SK-N-SH (cell line): ENCODE measurements around the gene WDR64. TPM values are rescaled to one million over a fixed set of nuclear protein-coding genes. Genes with fewer than 3 reads are reported as not detected.

Experiments
- CTCF ChIA-PET: fragments of 300-600, 350-600 bp; formaldehyde crosslinking; extraction: SDS; loops from one replicate; lab custom pipeline; 2021; lab: Yijun Ruan, JAX
- POLR2A ChIA-PET: fragments of 350-600 bp; sonication (Branson Sonifier 250); formaldehyde crosslinking; extraction: SDS; loops from one replicate; lab custom pipeline; 2020; ENCODE audit warnings: antibody characterized with exemption, inconsistent platforms; lab: Yijun Ruan, JAX
- DNase-seq: peaks from one replicate; pipeline ENCODE4 v3.0.0; 2012
- H2AFZ ChIP-seq: fragments of 200-600 bp; sonication (generic); 2 replicates; pipeline ENCODE4 v1.8.1; 2016; ENCODE audit warnings: antibody characterized with exemption, mild to moderate bottlenecking, low read depth
- H3F3A ChIP-seq: fragments of 200-600 bp; sonication (generic); replicated peaks from 2 replicates; pipeline ENCODE3; 2016; ENCODE audit warnings: antibody characterized with exemption, mild to moderate bottlenecking; ENCODE audit not compliant: insufficient read depth
- H3K27ac ChIP-seq, 2 experiments: fragments of 200-500 bp in 1 of 2; fragments of 200-600 bp in 1 of 2; sonication (Bioruptor generic) in 1 of 2; sonication (generic), shearing (Covaris generic) in 1 of 2; 2 replicates each; pipeline versions ENCODE4 v1.5.1 to v1.6.1; 2014 to 2016; ENCODE audit warnings: low read depth in 2 of 2, inconsistent platforms in 1 of 2, low read length in 1 of 2, mild to moderate bottlenecking in 1 of 2, mixed read lengths in 1 of 2
- H3K27me3 ChIP-seq: fragments of 200-600 bp; sonication (generic), shearing (Covaris generic); 2 replicates; pipeline ENCODE4 v1.6.1; 2016; ENCODE audit warnings: mixed run types; ENCODE audit not compliant: insufficient read depth
- H3K36me3 ChIP-seq, 2 experiments: fragments of 200-500 bp in 1 of 2; fragments of 200-600 bp in 1 of 2; sonication (Bioruptor generic) in 1 of 2; sonication (generic) in 1 of 2; replicated peaks in 1 of 2; 2 replicates each; pipeline versions ENCODE3 to v1.5.1; 2014 to 2016; ENCODE audit warnings: low read length in 1 of 2, mild to moderate bottlenecking in 1 of 2; ENCODE audit not compliant: insufficient read depth in 2 of 2, control insufficient read depth in 1 of 2
- H3K4me1 ChIP-seq, 2 experiments: fragments of 200-500 bp in 1 of 2; fragments of 200-600 bp in 1 of 2; sonication (Bioruptor generic) in 1 of 2; sonication (generic), shearing (Covaris generic) in 1 of 2; 2 replicates each; pipeline versions ENCODE4 v1.5.1 to v1.6.1; 2014 to 2016; ENCODE audit warnings: low read depth in 1 of 2, low read length in 1 of 2, mixed run types in 1 of 2; ENCODE audit not compliant: insufficient read depth in 2 of 2, control insufficient read depth in 1 of 2
- H3K4me2 ChIP-seq: fragments of 200-600 bp; sonication (generic), shearing (Covaris generic); 2 replicates; pipeline ENCODE4 v1.6.1; 2017; ENCODE audit warnings: mixed run types
- H3K4me3 ChIP-seq, 2 experiments: fragments of 200-500 bp in 1 of 2; fragments of 200-600 bp in 1 of 2; sonication (Bioruptor generic) in 1 of 2; sonication (generic), shearing (Covaris generic) in 1 of 2; 2 replicates each; pipeline versions ENCODE4 v1.5.1 to v1.8.1; 2014 to 2016; ENCODE audit warnings: low read depth in 2 of 2, inconsistent platforms in 1 of 2, low read length in 1 of 2, mild to moderate bottlenecking in 1 of 2, mixed read lengths in 1 of 2, moderate library complexity in 1 of 2
- H3K79me2 ChIP-seq: fragments of 200-600 bp; sonication (generic); 2 replicates; pipeline ENCODE4 v1.8.1; 2017; ENCODE audit warnings: mild to moderate bottlenecking; ENCODE audit not compliant: insufficient read depth
- H3K9ac ChIP-seq: fragments of 200-600 bp; sonication (generic); 2 replicates; pipeline ENCODE4 v1.6.1; 2017; ENCODE audit warnings: mixed run types
- H3K9me2 ChIP-seq: fragments of 200-600 bp; sonication (generic); 2 replicates; pipeline ENCODE4 v1.6.1; 2017; ENCODE audit warnings: mixed run types
- H3K9me3 ChIP-seq: fragments of 200-600 bp; sonication (generic); 2 replicates; pipeline ENCODE4 v1.6.1; 2017; ENCODE audit warnings: mixed run types, mild to moderate bottlenecking, moderate library complexity
- H4K20me1 ChIP-seq: fragments of 200-600 bp; sonication (generic); 2 replicates; pipeline ENCODE4 v1.6.1; 2017; ENCODE audit warnings: mild to moderate bottlenecking, mixed run types; ENCODE audit not compliant: insufficient read depth
- CHD2 ChIP-seq: fragments of 150-350 bp; IDR thresholded peaks from 2 replicates; pipeline ENCODE4 v1.6.1; 2018; ENCODE audit warnings: low read length; ENCODE audit not compliant: partially characterized antibody
- FOXM1 ChIP-seq: IDR thresholded peaks from 2 replicates; pipeline ENCODE4 v1.4.0; 2012; ENCODE audit warnings: low read depth, mild to moderate bottlenecking
- MEF2A ChIP-seq: IDR thresholded peaks from 2 replicates; pipeline ENCODE4 v1.4.0; 2012; ENCODE audit warnings: low read depth, borderline replicate concordance
- RCOR1 ChIP-seq: fragments of 150-350 bp; IDR thresholded peaks from 2 replicates; pipeline ENCODE4 v1.6.1; 2017; ENCODE audit warnings: antibody characterized with exemption, low read length
- REST ChIP-seq: IDR thresholded peaks from 2 replicates; pipeline ENCODE4 v1.6.1; 2012; ENCODE audit warnings: mild to moderate bottlenecking, low read depth, low read length, moderate library complexity
- RXRA ChIP-seq: IDR thresholded peaks from 2 replicates; pipeline ENCODE4 v1.4.0; 2012; ENCODE audit warnings: low read depth, mild to moderate bottlenecking, borderline replicate concordance
- TCF12 ChIP-seq: IDR thresholded peaks from 2 replicates; pipeline ENCODE4 v1.4.0; 2012
- TEAD4 ChIP-seq: IDR thresholded peaks from 2 replicates; pipeline ENCODE4 v1.4.0; 2012; ENCODE audit warnings: mild to moderate bottlenecking, borderline replicate concordance; ENCODE audit not compliant: insufficient read depth
- ZBTB33 ChIP-seq: IDR thresholded peaks from 2 replicates; pipeline ENCODE4 v1.4.0; 2012; ENCODE audit warnings: low read depth, borderline replicate concordance
- WGBS: methylation state at CpG from one replicate; pipeline ENCODE4 v1.1.6; 2017; ENCODE audit warnings: low lambda C conversion rate; 5-methylcytosine and 5-hydroxymethylcytosine counted together
- polyA plus RNA-seq, 3 experiments: library from polyadenylated mRNA; depleted of rRNA; stranded (reverse); fragments of >200 nt; gene quantifications; 2 replicates each; pipeline ENCODE4 v1.2.3, GENCODE V29; 2012
- TF ChIP-seq, protein P1 (sequence below): IDR thresholded peaks from 2 replicates; pipeline ENCODE4; 2012
- TF ChIP-seq, protein P2 (sequence below): fragments of 200-600 bp; sonication (generic); IDR thresholded peaks from 2 replicates; pipeline ENCODE4 v1.6.1; 2017; ENCODE audit warnings: antibody characterized with exemption, mild to moderate bottlenecking, moderate library complexity

The WDR64 gene
- polyA plus RNA-seq, 1 of the 3 experiments (the other 2 are of a cell fraction), result not detected

- ChIA-PET POLR2A (no interaction called here), CTCF (interaction anchor here (0.7 to 1.8 kb wide), 2 partner anchors 25 to 105 kb away, joined by 3 to 8 read pairs; no protein-coding TSS in a partner anchor)
- no peaks in the 10 kb centered on the region for H3K27me3 ChIP-seq
- no peak overlapping the region for H3K4me2 ChIP-seq
- H3K79me2 ChIP-seq, result peaks cover 35% of the 10 kb centered on the region
- H3K9me2 ChIP-seq, result no peaks in the 10 kb centered on the region; the same call in 1 of the 2 replicates
- no peaks in the 10 kb centered on the region for H3F3A ChIP-seq
- peaks cover 17 to 33% of the 10 kb centered on the region in 2 experiments for H3K36me3 ChIP-seq
- no peaks in the 10 kb centered on the region for H3K9me3 ChIP-seq
- H3K27ac ChIP-seq, result no peak overlapping the region
- no peak for DNase-seq
- peaks cover 11 to 23% of the 10 kb centered on the region in 2 experiments for H3K4me1 ChIP-seq
- no peak overlapping the region for H3K4me3 ChIP-seq
- H4K20me1 ChIP-seq, result no peaks in the 10 kb centered on the region
- 91% methylated on average over 1 of the region's 1 CpG for WGBS
- no peak overlapping the region for H2AFZ ChIP-seq
- no peak for TF ChIP-seq MEF2A
- no peak for TF ChIP-seq REST
- TF ChIP-seq TCF12, result no peak
- no peak for TF ChIP-seq RCOR1
- no peak for TF ChIP-seq FOXM1
- no peak for TF ChIP-seq CHD2
- TF ChIP-seq, protein P1, sequence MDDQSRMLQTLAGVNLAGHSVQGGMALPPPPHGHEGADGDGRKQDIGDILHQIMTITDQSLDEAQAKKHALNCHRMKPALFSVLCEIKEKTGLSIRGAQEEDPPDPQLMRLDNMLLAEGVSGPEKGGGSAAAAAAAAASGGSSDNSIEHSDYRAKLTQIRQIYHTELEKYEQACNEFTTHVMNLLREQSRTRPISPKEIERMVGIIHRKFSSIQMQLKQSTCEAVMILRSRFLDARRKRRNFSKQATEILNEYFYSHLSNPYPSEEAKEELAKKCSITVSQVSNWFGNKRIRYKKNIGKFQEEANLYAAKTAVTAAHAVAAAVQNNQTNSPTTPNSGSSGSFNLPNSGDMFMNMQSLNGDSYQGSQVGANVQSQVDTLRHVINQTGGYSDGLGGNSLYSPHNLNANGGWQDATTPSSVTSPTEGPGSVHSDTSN, result no peak
- TF ChIP-seq ZBTB33, result no peak
- TF ChIP-seq TEAD4, result no peak
- TF ChIP-seq, protein P2, sequence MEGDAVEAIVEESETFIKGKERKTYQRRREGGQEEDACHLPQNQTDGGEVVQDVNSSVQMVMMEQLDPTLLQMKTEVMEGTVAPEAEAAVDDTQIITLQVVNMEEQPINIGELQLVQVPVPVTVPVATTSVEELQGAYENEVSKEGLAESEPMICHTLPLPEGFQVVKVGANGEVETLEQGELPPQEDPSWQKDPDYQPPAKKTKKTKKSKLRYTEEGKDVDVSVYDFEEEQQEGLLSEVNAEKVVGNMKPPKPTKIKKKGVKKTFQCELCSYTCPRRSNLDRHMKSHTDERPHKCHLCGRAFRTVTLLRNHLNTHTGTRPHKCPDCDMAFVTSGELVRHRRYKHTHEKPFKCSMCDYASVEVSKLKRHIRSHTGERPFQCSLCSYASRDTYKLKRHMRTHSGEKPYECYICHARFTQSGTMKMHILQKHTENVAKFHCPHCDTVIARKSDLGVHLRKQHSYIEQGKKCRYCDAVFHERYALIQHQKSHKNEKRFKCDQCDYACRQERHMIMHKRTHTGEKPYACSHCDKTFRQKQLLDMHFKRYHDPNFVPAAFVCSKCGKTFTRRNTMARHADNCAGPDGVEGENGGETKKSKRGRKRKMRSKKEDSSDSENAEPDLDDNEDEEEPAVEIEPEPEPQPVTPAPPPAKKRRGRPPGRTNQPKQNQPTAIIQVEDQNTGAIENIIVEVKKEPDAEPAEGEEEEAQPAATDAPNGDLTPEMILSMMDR, result no peak
- no peak for TF ChIP-seq RXRA
- TF ChIP-seq, all 33 proteins: peak for 0
- H3K9ac ChIP-seq, result no peak overlapping the region
These were observed 15.8 kb upstream of the WDR64 start for GRCh38 chr1:241636291-241636690.
